Liver (tissue), 2 donors: Measurements from ENCODE around the gene HLCS.

ENCODE experiments used
- CTCF ChIP-seq: fragments of 150-350 bp; IDR thresholded peaks from 2 replicates; pipeline ENCODE4 v1.5.1; 2017; ENCODE audit warnings: improper control_type of control experiment, low read depth, low read length; ENCODE audit not compliant: missing input control
- MAX ChIP-seq: IDR thresholded peaks from 2 replicates; pipeline ENCODE4 v1.6.1; 2016; ENCODE audit warnings: antibody characterized with exemption
- donor health status: healthy.

GRCh38 chr21:36999131-36999898 is 32.8 kb upstream of the HLCS start:
- TF ChIP-seq CTCF (no peak), MAX (no peak)
